ENCODE measurements around the gene CNTN4. TPM values are rescaled to one million over a fixed set of nuclear protein-coding genes. Genes with fewer than 3 reads are reported as not detected.

Gene CNTN4
- polyA plus RNA-seq, 4 donors = 28.0 to 123 (median 36.4) TPM

GRCh38 chr3:2250783-2251182 is 152.1 kb downstream of the CNTN4 start:
- DNase-seq (ENCODE audit: low read depth in 4 of 4, low spot score in 3 of 4) = no peak

GRCh38 chr3:2261747-2262146 is 163.1 kb downstream of the CNTN4 start:
- no peak for DNase-seq (ENCODE audit: low read depth in 4 of 4, low spot score in 3 of 4)

DNA sequence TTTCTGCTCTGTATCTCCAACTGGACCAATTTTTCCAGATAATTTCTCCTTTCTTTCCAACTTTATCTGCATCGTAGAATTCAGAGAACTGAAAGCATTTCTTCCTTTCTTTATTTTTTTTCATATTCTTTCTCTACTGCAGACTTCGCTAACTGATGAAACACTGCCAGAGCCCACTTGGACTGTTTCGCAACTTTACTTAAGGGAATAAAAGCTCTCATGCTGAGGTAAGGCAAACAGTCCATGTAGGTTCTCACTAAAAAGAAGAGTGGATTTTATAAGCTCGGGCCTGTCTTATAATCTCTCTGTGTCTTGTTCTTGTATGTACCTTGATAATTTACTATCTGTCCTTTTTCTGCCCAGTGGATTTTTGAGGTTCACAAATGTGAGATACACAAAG is 163.5 kb downstream of the CNTN4 start:
- no peak for DNase-seq (ENCODE audit: low read depth in 4 of 4, low spot score in 3 of 4)

DNA sequence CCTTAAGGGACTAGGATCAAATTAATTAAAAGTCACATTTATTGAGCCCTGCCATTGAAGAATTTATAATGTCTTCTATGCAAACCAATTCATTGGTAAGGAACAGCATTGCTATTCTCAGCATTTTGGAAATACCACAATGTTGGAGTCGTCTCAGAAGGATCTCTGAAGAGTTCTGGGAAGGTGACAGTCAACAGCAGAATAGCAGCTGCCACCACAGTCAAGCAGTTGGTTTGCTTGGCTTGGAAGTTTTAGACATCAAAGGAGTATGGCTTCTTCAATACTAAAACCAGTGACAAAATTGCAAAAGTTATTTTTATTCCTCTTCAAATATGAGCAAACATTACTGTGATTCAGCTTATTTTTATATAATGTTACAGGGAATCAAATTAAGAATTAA is 167.9 kb downstream of the CNTN4 start:
- DNase-seq (ENCODE audit: low read depth in 4 of 4, low spot score in 3 of 4) = no peak

DNA sequence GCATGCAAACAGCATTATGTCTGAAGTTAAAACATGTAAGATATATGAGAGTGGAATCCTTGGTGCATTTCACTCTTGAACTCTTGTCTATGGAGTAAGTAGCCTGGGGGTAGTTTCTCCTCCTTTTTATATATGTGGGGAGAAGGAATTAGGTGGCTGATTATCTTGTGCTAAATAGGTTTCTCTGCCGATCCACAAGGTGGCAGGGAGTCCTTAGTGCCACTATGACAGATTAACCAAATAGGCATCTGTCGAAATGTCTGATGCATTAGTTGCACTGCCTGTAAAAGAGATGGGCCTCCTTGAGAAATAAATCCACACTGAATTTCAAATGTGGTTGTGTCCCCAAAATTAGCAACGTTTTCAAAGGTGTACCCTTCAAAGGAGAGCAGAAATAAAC is 170.1 kb downstream of the CNTN4 start:
- no peak for DNase-seq (ENCODE audit: low read depth in 4 of 4, low spot score in 3 of 4)

DNA sequence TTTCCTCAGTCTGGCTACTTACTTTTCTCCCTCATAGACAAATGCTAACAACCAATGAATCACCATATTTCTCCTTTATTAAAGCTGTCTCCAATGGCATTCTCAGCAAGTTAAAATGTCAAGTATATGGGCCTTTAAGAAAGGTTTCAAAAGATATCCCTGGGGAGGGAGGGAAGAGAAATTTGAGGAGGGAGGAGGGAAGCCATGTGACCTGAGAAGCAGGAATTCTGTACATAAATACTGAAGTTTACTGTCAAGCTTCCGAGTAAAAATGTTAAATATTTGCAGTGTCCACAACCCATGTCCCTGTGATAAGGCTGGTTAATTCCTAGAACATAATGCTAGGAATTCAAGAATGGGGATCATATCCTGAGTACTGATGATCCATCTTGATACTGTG is 175.9 kb downstream of the CNTN4 start:
- peak in 2 of 4 donors; percentile 8 to 22 for DNase-seq (ENCODE audit: low read depth in 4 of 4, low spot score in 3 of 4)

- DNase-seq (ENCODE audit: low read depth in 4 of 4, low spot score in 3 of 4) = no peak
These were observed 185.2 kb downstream of the CNTN4 start for GRCh38 chr3:2283818-2284217.

GRCh38 chr3:2300938-2301337 is 202.3 kb downstream of the CNTN4 start:
- DNase-seq (ENCODE audit: low read depth in 4 of 4, low spot score in 3 of 4) = no peak

GRCh38 chr3:2301361-2301760 is 202.7 kb downstream of the CNTN4 start:
- no peak for DNase-seq (ENCODE audit: low read depth in 4 of 4, low spot score in 3 of 4)

DNA sequence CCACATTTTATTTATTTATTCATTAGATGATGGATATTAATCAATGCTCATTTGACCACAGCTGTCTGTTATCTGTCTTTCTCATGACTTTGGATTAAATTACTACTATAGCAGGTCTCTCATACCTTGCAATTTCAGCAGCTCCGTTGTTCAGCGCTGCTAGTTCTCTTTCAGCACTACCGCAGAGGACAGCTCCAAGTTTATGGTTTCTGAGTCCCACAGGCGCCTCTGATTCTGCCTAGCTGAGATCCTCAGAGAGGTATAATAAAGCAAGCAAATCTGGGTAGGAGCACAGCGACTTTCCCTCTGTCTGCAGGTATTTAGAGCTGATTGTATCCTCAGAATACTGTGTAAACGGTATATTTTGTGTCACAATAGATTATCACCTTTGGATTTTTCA is 204.9 kb downstream of the CNTN4 start:
- peak; percentile 29 to 56 (median 52) for DNase-seq (ENCODE audit: low read depth in 4 of 4, low spot score in 3 of 4)

GRCh38 chr3:2311022-2311421 is 212.4 kb downstream of the CNTN4 start:
- DNase-seq (ENCODE audit: low read depth in 4 of 4, low spot score in 3 of 4) = no peak

DNA sequence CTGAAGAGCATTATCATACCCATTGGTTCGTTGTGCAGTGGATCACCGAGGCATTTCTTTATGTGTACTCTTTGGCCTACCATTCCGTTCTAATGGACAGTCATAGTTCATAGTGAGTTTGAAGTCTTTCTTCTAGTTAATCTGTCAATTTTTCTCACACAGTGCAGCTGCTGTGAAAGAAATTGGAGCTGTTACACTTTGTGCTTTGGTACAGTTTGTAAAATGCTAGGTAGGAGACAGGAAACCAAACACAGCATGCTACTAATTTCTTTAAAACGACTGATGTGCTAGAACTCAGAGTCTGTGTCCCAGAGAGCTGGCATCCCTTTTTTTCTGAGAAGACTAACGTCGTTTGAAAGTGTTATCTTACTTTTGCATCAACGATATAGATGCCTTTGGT is 218.9 kb downstream of the CNTN4 start:
- no peak for DNase-seq (ENCODE audit: low read depth in 4 of 4, low spot score in 3 of 4)

- no peak for DNase-seq (ENCODE audit: low read depth in 4 of 4, low spot score in 3 of 4)
These were observed 236.3 kb downstream of the CNTN4 start for GRCh38 chr3:2334921-2335320.

GRCh38 chr3:2343031-2343682 is 244.5 kb downstream of the CNTN4 start:
- no peak for DNase-seq (ENCODE audit: low read depth in 4 of 4, low spot score in 3 of 4)

GRCh38 chr3:2352134-2352762 is 253.6 kb downstream of the CNTN4 start:
- no peak for DNase-seq (ENCODE audit: low read depth in 4 of 4, low spot score in 3 of 4)

- DNase-seq (ENCODE audit: low read depth in 4 of 4, low spot score in 3 of 4) = peak in 1 of 4 donors; percentile 7
These were observed 256.0 kb downstream of the CNTN4 start for GRCh38 chr3:2354702-2355101.

GRCh38 chr3:2356298-2356950 is 257.8 kb downstream of the CNTN4 start:
- DNase-seq (ENCODE audit: low read depth in 4 of 4, low spot score in 3 of 4) = no peak

DNA sequence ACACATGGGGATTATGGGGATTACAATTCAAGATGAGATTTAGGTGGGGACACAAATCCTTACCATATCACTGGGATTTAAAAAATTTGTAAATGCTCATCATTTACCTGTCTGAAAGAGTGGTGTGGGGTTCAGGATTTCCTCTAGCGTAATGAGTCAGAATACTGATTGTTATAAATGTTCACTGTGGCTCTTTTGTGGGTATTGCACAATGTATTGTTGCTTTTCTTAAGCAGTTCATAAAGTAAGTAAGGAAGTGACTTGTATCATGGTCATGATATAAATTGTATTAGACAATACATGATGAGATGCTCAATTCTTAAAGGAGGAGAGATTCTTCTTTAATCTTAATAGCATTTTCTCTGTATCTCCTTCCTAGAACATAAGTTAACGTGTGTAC is 262.1 kb downstream of the CNTN4 start:
- DNase-seq (ENCODE audit: low read depth in 4 of 4, low spot score in 3 of 4) = no peak

GRCh38 chr3:2362122-2362521 is 263.5 kb downstream of the CNTN4 start:
- no peak for DNase-seq (ENCODE audit: low read depth in 4 of 4, low spot score in 3 of 4)

DNA sequence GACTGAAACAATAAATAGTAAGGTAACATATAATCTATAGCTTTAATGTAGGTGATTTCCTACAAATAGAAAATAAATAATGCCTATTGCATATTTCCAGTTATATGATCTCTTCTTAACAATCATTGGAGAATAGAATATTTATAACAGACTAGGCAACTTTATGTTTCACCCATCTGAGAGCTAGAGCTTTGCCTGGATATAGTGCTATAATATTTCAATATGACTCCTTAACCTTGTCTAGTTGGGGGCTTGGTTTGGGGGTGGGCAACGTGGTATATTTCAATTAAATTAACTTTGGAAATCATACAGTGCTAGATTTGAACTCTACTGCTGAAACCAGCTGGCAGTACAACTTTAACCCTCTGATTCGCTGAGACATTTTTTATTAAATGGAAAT is 265.2 kb downstream of the CNTN4 start:
- DNase-seq (ENCODE audit: low read depth in 4 of 4, low spot score in 3 of 4) = no peak

- no peak for DNase-seq (ENCODE audit: low read depth in 4 of 4, low spot score in 3 of 4)
These were observed 271.7 kb downstream of the CNTN4 start for GRCh38 chr3:2370317-2370716.

- DNase-seq (ENCODE audit: low read depth in 4 of 4, low spot score in 3 of 4) = no peak
These were observed 273.6 kb downstream of the CNTN4 start for GRCh38 chr3:2372306-2372705.

Measured in left renal pelvis (tissue), 4 donors.